MCF 10A (cell line): ENCODE measurements around the gene PRCP. TPM values are rescaled to one million over a fixed set of nuclear protein-coding genes. Genes with fewer than 3 reads are reported as not detected.

Experiments used
- BruUV-seq: library from RNA; stranded (reverse); fragments of 400-500 nt; replicated peaks from 2 replicates; lab custom pipeline; 2021; lab: Mats Ljungman, UMichigan
- CTCF ChIA-PET: fragments of 300-600 bp; sonication (Branson Sonifier 250); formaldehyde crosslinking; extraction: SDS; loops from one replicate; lab custom pipeline; 2021; ENCODE audit warnings: antibody characterized with exemption, inconsistent platforms; lab: Yijun Ruan, JAX
- POLR2A ChIA-PET: fragments of 300-600, 350-650 bp; sonication (Branson Sonifier 250); formaldehyde crosslinking; extraction: SDS; loops from one replicate; lab custom pipeline; 2020; ENCODE audit warnings: antibody characterized with exemption, inconsistent platforms; lab: Yijun Ruan, JAX
- DNase-seq: peaks from one replicate; pipeline ENCODE4 v3.0.0-alpha.2; 2018; ENCODE audit not compliant: unreplicated experiment
- H3K27ac Mint-ChIP-seq: one replicate; pipeline ENCODE4 v1.8.0; 2022; ENCODE audit warnings: mild to moderate bottlenecking, low read depth, mixed read lengths; ENCODE audit not compliant: unreplicated experiment
- H3K27me3 Mint-ChIP-seq: one replicate; pipeline ENCODE4 v1.8.0; 2022; ENCODE audit warnings: mixed read lengths; ENCODE audit not compliant: insufficient read depth, unreplicated experiment
- H3K36me3 Mint-ChIP-seq: one replicate; pipeline ENCODE4 v1.8.0; 2022; ENCODE audit warnings: mild to moderate bottlenecking, moderate library complexity, mixed read lengths; ENCODE audit not compliant: insufficient read depth, unreplicated experiment
- H3K4me1 Mint-ChIP-seq: one replicate; pipeline ENCODE4 v1.8.0; 2022; ENCODE audit warnings: mixed read lengths; ENCODE audit not compliant: insufficient read depth, unreplicated experiment
- H3K4me3 Mint-ChIP-seq: one replicate; pipeline ENCODE4 v1.8.0; 2022; ENCODE audit warnings: mild to moderate bottlenecking, moderate library complexity, mixed read lengths; ENCODE audit not compliant: unreplicated experiment
- H3K9me3 Mint-ChIP-seq: one replicate; pipeline ENCODE4 v1.8.0; 2022; ENCODE audit warnings: mixed read lengths; ENCODE audit not compliant: unreplicated experiment
- CTCF ChIP-seq: fragments of 200-600 bp; IDR thresholded peaks from one replicate; pipeline ENCODE4 v1.8.0; 2022; ENCODE audit warnings: antibody characterized with exemption, mild to moderate bottlenecking; ENCODE audit not compliant: unreplicated experiment
- intact Hi-C: fragments of 100-400 bp; cut with micrococcal nuclease; formaldehyde crosslinking; loops from 2 replicates; pipeline ENCODE4 v1.14.1; 2022
- total RNA-seq: library from RNA; stranded (reverse); gene quantifications from 2 replicates; pipeline ENCODE4 v1.2.3, GENCODE V29; 2022

Gene PRCP
- total RNA-seq, 1 experiment from 2014 or later: 22.7 TPM

DNA sequence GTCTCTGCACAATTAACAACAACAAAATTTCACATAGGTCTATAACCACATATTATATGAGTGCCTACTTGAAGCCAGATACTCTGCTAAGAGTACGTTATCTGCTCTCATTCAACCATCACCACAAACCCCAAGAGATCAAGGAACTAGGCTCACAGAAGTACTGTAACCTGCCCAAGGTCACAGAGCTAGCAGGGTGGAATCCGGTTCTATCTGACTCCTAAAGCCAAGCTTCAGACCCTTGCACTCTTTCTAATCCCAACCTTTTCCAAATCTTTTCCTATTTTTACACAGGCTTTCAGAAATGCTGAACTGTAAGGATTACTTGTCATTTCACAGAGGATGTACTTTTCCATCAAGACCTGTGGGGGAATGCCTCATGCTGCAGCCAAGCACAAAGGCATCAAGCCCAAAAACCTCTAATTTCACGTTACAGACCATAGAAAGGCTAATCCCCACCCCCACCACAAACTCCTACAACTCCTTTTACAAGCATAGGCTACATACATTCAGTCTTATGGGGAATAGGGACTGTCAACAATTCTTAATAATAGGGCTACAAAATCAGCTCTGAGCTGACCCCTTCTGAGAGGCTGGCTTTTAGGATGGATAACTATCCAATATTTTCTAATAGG, 927 bp downstream of the PRCP start:
- no TSS peak for BruUV-seq
- DNase-seq: peak; percentile 1
- intact Hi-C loops: no loop called here
- POLR2A ChIA-PET: interaction anchor here (1.4 to 5.5 kb wide), 7 partner anchors 26 to 386 kb away, joined by 6 to 126 read pairs (median 7); partner anchors contain the start of genes ANKRD42, CCDC90B and PCF11
- Mint-ChIP-seq H3K36me3 (peaks cover 4% of the 10 kb centered on the region), H3K27ac (peak overlapping the region; percentile 95), H3K9me3 (no peaks in the 10 kb centered on the region), H3K4me3 (peak overlapping the region; percentile 88), H3K27me3 (no peaks in the 10 kb centered on the region), H3K4me1 (peaks cover 38% of the 10 kb centered on the region)
- no peak for TF ChIP-seq CTCF
- CTCF ChIA-PET: interaction anchor here (0.5 to 7.7 kb wide), 8 partner anchors 9 to 821 kb away, joined by 3 to 101 read pairs (median 4); no protein-coding TSS in a partner anchor

DNA sequence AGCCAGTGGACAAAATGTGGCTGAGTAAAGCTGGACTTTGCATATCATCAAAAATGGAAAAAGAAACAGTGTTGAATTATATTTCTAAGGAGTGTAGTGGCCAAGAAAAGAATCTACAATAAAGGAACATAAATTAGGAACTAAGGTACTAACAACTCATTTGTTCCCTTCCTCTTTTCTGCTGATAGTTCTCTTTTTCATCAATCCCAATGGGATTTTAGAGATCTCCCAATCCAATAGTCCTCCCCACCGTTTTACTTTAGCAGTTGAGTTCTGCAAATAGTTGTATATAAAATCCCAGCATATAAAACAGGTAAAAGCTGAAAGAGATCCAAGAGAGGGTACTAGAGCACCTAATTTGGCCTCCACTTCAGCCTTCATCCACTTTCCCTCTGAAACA, 2.0 kb downstream of the PRCP start:
- no peaks in the 10 kb centered on the region for H3K27me3 Mint-ChIP-seq
- H3K27ac Mint-ChIP-seq: no peak overlapping the region
- CTCF ChIA-PET: interaction anchor here (0.6 to 7.7 kb wide), 4 partner anchors 23 to 825 kb away, joined by 3 to 101 read pairs (median 4); no protein-coding TSS in a partner anchor
- intact Hi-C loops: no loop called here
- POLR2A ChIA-PET: interaction anchor here (0.5 to 5.5 kb wide), 4 partner anchors 30 to 498 kb away, joined by 3 to 75 read pairs (median 5); partner anchors contain the start of gene ANKRD42
- no peaks in the 10 kb centered on the region for H3K9me3 Mint-ChIP-seq
- H3K36me3 Mint-ChIP-seq: peaks cover 4% of the 10 kb centered on the region
- no peak for DNase-seq
- TF ChIP-seq CTCF: no peak
- no peak overlapping the region for H3K4me3 Mint-ChIP-seq
- no TSS peak for BruUV-seq
- peaks cover 33% of the 10 kb centered on the region for H3K4me1 Mint-ChIP-seq

- POLR2A ChIA-PET: no interaction called here
- Mint-ChIP-seq H3K4me1 (peaks cover 21% of the 10 kb centered on the region), H3K27ac (no peak overlapping the region), H3K27me3 (no peaks in the 10 kb centered on the region), H3K4me3 (no peak overlapping the region), H3K36me3 (peaks cover 4% of the 10 kb centered on the region), H3K9me3 (no peaks in the 10 kb centered on the region)
- CTCF ChIA-PET: interaction anchor here (0.7 to 7.7 kb wide), 5 partner anchors 13 to 182 kb away, joined by 3 to 101 read pairs (median 3); no protein-coding TSS in a partner anchor
- intact Hi-C loops: no loop called here
- TF ChIP-seq CTCF: no peak
- no peak for DNase-seq
- no TSS peak for BruUV-seq
Measured at GRCh38 chr11:82896183-82896582, 4.0 kb downstream of the PRCP start.

DNA sequence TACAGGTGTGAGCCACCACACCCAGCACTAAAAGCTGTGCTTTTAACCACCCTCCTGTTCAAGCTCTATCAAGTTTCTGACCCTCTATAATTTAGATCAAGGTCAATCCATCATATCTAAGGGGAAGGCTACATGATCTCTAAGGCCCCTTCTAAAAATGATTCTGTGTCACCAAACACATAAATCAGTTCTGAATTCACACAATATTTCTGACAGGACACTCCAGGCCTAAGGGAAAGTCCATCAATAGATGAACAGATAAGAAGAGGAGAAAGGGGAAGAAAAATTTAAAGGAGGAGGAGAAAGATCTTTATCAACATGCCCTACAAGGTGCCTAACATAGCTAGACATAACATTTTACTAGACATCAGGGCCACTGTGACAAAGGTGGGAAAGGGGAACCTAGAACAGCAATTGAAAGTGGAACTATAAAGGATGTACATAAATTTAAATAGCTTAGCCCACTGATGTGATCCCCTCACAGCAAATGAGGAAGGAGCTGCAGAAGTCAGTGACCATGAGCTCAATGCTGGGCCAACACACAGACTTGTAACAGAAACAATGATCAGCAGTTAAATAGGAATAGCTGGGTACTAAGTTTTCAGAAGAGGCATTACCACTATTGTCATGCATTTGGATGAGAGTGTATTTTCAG, 4.7 kb downstream of the PRCP start:
- Mint-ChIP-seq H3K9me3 (no peaks in the 10 kb centered on the region), H3K4me3 (no peak overlapping the region), H3K27me3 (no peaks in the 10 kb centered on the region), H3K27ac (no peak overlapping the region), H3K36me3 (peaks cover 4% of the 10 kb centered on the region), H3K4me1 (peaks cover 19% of the 10 kb centered on the region)
- no TSS peak for BruUV-seq
- POLR2A ChIA-PET: interaction anchor here (1.0 kb wide), 1 partner anchor 261 kb away, joined by 3 read pairs; the partner anchor contains the start of gene PCF11
- TF ChIP-seq CTCF: no peak
- CTCF ChIA-PET: interaction anchor here (0.7 to 7.7 kb wide), 6 partner anchors 13 to 354 kb away, joined by 3 to 101 read pairs (median 3); no protein-coding TSS in a partner anchor
- no peak for DNase-seq
- intact Hi-C loops: no loop called here
